ENCODE data around the gene POLR2F.

Gene POLR2F

DNA sequence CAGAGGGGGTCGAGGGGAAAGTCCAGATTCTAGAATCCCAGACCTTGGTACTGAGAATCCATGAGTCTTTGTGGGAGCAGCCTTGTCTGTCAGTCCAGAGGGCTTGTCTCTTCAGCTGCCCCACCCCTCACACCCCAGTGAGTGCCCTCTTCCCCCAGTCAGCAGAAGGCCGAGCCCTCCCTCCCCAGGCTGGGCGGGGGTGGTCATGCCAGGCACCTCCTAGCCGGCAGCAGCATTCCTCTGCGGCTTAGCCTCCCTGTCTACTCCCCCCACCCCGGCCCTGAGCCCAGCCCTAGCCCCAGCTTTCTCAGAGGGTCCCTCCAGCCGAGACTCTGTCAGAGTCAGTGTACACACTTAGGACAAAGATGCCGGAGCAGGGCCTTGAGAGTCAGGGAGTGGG is 26.3 kb downstream of the POLR2F start:
- Histone ChIP-seq H3K4me3 (ENCODE audit: control insufficient read depth in 1 of 7, extremely low read depth in 1 of 7, insufficient read depth in 4 of 7, low read depth in 2 of 7, low read length in 6 of 7) (no peak overlapping the region), H3K4me1 (ENCODE audit: control extremely low read depth in 1 of 4, control insufficient read depth in 4 of 4, insufficient read depth in 4 of 4, low read length in 3 of 4) (no peaks in the 10 kb centered on the region), H3K27ac (ENCODE audit: insufficient read depth in 1 of 2, low read depth in 1 of 2, low read length in 2 of 2, poor library complexity in 1 of 2, severe bottlenecking in 2 of 2) (no peak overlapping the region), H3K36me3 (ENCODE audit: control insufficient read depth in 4 of 4, insufficient read depth in 4 of 4, low read length in 3 of 4) (peaks cover 0 to 5% (median 4%) of the 10 kb centered on the region in 4 experiments), H3K27me3 (replicated peaks in 2 of 5; ENCODE audit: control insufficient read depth in 4 of 5, insufficient read depth in 5 of 5, low read length in 4 of 5) (no peaks in the 10 kb centered on the region), H3K9me3 (ENCODE audit: control extremely low read depth in 1 of 5, control insufficient read depth in 4 of 5, insufficient read depth in 2 of 5, low read depth in 1 of 5, low read length in 4 of 5) (no peaks in the 10 kb centered on the region)
- ChIA-PET POLR2A (no interaction called here), CTCF (interaction anchor here (1.7 kb wide), 1 partner anchor 14 kb away, joined by 6 read pairs; no protein-coding TSS in a partner anchor)
- WGBS (ENCODE audit: insufficient coverage), result 100% methylated on average over 3 of the region's 8 CpGs
- no peak for DNase-seq

DNA sequence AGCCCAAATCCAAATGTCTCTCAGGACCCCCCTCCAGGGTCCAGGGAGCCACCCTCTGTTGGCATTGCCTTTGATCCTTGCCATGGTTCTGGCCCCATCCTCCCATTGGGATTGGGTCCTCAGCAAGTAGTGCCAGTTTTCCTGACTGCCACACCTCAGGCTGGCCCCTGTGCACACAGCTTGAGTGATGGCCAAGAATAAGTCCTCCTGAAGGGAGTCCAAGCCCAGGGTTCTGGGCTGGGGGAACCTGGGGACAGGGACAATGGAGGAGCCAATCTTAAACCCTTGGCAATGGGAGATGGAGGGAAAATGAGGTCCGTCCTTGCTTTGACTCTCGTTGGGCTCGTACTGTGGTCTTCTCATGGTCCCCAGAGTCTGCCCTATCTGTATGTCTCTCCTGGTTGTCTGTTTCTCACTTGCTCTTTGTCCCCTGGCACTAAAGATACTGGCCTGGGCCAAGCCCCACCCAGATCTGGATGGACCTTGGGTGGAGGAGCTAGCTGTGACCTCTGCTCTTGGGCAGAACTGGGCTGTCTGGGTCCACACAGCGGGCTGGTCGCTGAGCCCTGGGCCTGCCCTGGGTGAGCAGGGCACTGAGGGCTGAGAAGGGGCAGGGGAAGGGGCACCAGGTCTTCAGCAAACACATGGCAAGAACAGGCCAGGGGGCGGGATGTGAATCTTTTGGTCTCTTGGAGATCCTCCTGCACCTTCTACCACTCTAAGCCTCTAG is 27.9 kb downstream of the POLR2F start:
- H3K27ac ChIP-seq (ENCODE audit: insufficient read depth in 1 of 2, low read depth in 1 of 2, low read length in 2 of 2, poor library complexity in 1 of 2, severe bottlenecking in 2 of 2), result no peak overlapping the region
- H3K27me3 ChIP-seq (replicated peaks in 2 of 5; ENCODE audit: control insufficient read depth in 4 of 5, insufficient read depth in 5 of 5, low read length in 4 of 5), result no peaks in the 10 kb centered on the region
- ChIA-PET POLR2A (no interaction called here), CTCF (interaction anchor here (1.4 kb wide), 1 partner anchor 16 kb away, joined by 4 read pairs; no protein-coding TSS in a partner anchor)
- H3K9me3 ChIP-seq (ENCODE audit: control extremely low read depth in 1 of 5, control insufficient read depth in 4 of 5, insufficient read depth in 2 of 5, low read depth in 1 of 5, low read length in 4 of 5), result no peaks in the 10 kb centered on the region
- peaks cover 0 to 6% (median 5%) of the 10 kb centered on the region in 4 experiments for H3K4me1 ChIP-seq (ENCODE audit: control extremely low read depth in 1 of 4, control insufficient read depth in 4 of 4, insufficient read depth in 4 of 4, low read length in 3 of 4)
- no peak overlapping the region for H3K4me3 ChIP-seq (ENCODE audit: control insufficient read depth in 1 of 7, extremely low read depth in 1 of 7, insufficient read depth in 4 of 7, low read depth in 2 of 7, low read length in 6 of 7)
- peaks cover 0 to 3% (median under 1%) of the 10 kb centered on the region in 4 experiments for H3K36me3 ChIP-seq (ENCODE audit: control insufficient read depth in 4 of 4, insufficient read depth in 4 of 4, low read length in 3 of 4)
- DNase-seq, result no peak
- 95% methylated on average over 4 of the region's 6 CpGs for WGBS (ENCODE audit: insufficient coverage)

DNA sequence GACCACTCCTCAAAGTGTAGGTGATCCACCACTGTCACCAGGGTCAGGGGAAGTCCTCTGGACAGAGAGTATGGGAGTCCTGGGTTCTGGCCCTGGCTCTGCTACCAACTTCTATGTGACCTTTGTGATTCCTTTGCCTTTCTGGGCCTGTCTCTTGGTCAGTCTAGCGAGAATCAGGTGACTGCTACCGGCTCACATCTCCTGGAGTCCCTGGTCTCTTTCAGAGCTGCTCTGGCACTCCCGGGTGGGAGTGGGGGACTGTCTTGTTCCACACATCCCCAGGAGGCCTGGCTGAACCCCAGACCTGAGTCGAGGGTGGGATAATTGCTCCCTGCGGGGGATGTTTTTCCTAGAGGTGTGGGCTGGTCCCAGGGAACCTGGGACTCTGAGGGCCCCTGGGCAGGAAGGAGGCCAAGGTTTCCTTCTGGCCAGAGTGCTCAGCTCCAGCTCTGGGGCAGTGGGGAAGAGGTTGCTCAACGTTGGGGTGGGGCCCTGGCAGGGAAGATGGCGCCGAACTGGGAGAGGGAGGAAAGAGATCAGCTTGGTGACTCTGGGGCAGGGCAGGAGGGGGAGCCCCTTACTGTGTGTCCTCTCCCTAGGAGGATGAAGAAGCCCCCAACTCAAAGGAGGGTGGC is 28.8 kb downstream of the POLR2F start:
- H3K27me3 ChIP-seq (replicated peaks in 2 of 5; ENCODE audit: control insufficient read depth in 4 of 5, insufficient read depth in 5 of 5, low read length in 4 of 5), result no peaks in the 10 kb centered on the region
- ChIA-PET POLR2A (interaction anchor here (0.7 kb wide), 1 partner anchor 722 kb away, joined by 3 read pairs; no protein-coding TSS in a partner anchor), CTCF (interaction anchor here (1.4 kb wide), 1 partner anchor 17 kb away, joined by 4 read pairs; no protein-coding TSS in a partner anchor)
- no peaks in the 10 kb centered on the region for H3K9me3 ChIP-seq (ENCODE audit: control extremely low read depth in 1 of 5, control insufficient read depth in 4 of 5, insufficient read depth in 2 of 5, low read depth in 1 of 5, low read length in 4 of 5)
- H3K36me3 ChIP-seq (ENCODE audit: control insufficient read depth in 4 of 4, insufficient read depth in 4 of 4, low read length in 3 of 4), result no peaks in the 10 kb centered on the region
- DNase-seq, result no peak
- peaks cover 0 to 15% (median 12%) of the 10 kb centered on the region in 4 experiments for H3K4me1 ChIP-seq (ENCODE audit: control extremely low read depth in 1 of 4, control insufficient read depth in 4 of 4, insufficient read depth in 4 of 4, low read length in 3 of 4)
- no peak overlapping the region for H3K4me3 ChIP-seq (ENCODE audit: control insufficient read depth in 1 of 7, extremely low read depth in 1 of 7, insufficient read depth in 4 of 7, low read depth in 2 of 7, low read length in 6 of 7)
- no peak overlapping the region for H3K27ac ChIP-seq (ENCODE audit: insufficient read depth in 1 of 2, low read depth in 1 of 2, low read length in 2 of 2, poor library complexity in 1 of 2, severe bottlenecking in 2 of 2)
- 97% methylated on average over 6 of the region's 8 CpGs for WGBS (ENCODE audit: insufficient coverage)

DNA sequence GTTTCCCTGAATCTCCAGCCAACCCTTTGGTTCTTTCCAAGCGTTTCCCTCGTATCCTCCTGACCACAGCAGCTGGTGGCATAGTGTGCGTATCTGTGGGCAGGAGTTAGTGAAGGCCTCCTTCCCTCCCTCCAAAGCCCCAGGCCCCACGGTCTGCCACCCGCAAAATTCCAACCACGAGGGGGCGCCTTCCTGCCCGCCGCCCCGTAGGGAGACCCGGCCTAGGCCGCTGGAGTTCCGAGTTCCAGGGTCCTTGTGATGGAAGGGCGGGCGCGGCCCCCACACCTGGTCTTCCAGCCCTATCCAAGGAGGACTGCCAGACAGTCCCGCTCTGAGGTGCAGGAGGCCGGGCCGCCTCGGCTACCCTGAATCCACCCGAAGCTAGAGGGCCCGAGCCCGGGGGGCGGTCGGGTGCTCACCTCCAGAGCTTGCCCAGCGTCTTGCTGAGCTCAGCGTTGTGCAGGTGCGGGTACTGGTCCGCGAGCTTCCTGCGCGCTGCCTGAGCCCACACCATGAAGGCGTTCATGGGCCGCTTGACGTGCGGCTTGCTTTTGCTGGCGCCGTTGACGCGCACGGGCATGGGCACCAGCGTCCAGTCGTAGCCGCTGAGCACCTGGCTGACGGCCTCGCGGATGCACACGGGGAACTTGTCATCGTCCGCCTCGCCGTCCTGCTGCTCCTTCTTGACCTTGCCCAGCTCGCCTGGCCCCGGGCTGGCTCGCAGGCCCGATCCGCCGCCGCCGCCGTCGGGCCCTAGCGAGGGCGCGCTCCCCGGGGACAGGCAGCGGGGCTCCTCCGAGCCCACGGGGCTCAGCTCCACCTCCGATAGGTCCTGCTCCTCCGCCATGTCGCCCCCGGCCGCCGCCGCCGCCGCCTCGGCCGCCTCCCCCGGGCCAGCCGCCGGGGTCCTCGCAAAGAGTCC is 29.7 kb downstream of the POLR2F start:
- H3K27me3 ChIP-seq (replicated peaks in 2 of 5; ENCODE audit: control insufficient read depth in 4 of 5, insufficient read depth in 5 of 5, low read length in 4 of 5), result no peaks in the 10 kb centered on the region
- ChIA-PET CTCF (no interaction called here), POLR2A (no interaction called here)
- no peak overlapping the region for H3K4me3 ChIP-seq (ENCODE audit: control insufficient read depth in 1 of 7, extremely low read depth in 1 of 7, insufficient read depth in 4 of 7, low read depth in 2 of 7, low read length in 6 of 7)
- H3K27ac ChIP-seq (ENCODE audit: insufficient read depth in 1 of 2, low read depth in 1 of 2, low read length in 2 of 2, poor library complexity in 1 of 2, severe bottlenecking in 2 of 2), result no peak overlapping the region
- H3K4me1 ChIP-seq (ENCODE audit: control extremely low read depth in 1 of 4, control insufficient read depth in 4 of 4, insufficient read depth in 4 of 4, low read length in 3 of 4), result peaks cover 0 to 18% (median 12%) of the 10 kb centered on the region in 4 experiments
- peaks cover 0 to 2% (median 0%) of the 10 kb centered on the region in 4 experiments for H3K36me3 ChIP-seq (ENCODE audit: control insufficient read depth in 4 of 4, insufficient read depth in 4 of 4, low read length in 3 of 4)
- DNase-seq, result no peak
- no peaks in the 10 kb centered on the region for H3K9me3 ChIP-seq (ENCODE audit: control extremely low read depth in 1 of 5, control insufficient read depth in 4 of 5, insufficient read depth in 2 of 5, low read depth in 1 of 5, low read length in 4 of 5)
- 92% methylated on average over 79 of the region's 84 CpGs for WGBS (ENCODE audit: insufficient coverage)

DNA sequence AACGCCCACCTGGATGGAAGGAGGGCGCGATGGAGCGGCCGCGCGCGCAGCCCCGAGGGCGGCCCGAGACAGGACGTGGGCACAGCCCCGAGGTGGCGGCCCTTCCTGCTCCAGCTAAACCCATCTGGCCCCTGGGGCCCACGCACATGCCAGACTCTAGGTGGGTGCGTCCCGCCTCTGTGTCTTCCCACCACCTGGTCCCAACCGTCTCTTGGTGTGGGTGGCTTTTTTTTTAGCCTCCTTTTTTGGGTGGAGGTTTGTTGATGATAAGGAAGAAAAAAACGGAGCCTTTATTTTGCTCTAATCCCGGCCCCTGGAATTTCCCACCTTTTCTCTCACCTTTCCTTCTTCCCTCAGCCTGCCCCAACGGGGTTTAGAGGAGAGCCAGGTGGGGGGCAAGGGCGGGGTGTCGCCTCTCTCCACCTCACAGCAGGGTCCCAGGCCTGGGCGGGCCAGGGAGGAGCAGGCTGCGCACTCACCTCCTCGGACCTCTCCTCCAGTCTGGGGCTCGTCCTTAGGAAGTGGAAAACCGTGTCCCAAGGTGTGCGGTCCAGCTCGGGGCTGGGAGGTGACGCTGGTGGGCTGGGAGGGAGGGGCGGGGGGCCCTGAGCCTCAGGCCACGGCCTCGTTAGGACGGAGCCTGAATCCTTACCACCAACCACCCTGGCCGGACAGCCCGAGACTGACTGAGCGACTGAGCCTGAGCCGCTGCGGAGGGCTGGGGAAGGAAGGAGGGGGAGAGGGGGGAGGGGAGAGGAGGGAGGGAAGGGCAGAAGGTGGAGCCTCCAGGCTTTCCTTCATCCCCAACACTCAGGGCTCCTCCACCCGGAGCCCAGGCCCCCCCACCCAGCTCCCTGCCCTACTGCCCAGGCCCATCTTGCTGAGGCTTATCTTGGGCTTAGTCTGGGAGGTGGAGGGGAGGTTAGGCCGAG is 30.6 kb downstream of the POLR2F start, which contains the start of gene SOX10:
TSS of gene SOX10 (minus strand) at position 696 of the 932 bp plus-strand sequence. CDS start 771 bp downstream, outside the sequence.
- H3K27me3 ChIP-seq (replicated peaks in 2 of 5; ENCODE audit: control insufficient read depth in 4 of 5, insufficient read depth in 5 of 5, low read length in 4 of 5), result no peaks in the 10 kb centered on the region
- H3K9me3 ChIP-seq (ENCODE audit: control extremely low read depth in 1 of 5, control insufficient read depth in 4 of 5, insufficient read depth in 2 of 5, low read depth in 1 of 5, low read length in 4 of 5), result no peaks in the 10 kb centered on the region
- no peak within 1 kb of the TSS for H3K4me3 ChIP-seq (ENCODE audit: control insufficient read depth in 1 of 7, extremely low read depth in 1 of 7, insufficient read depth in 4 of 7, low read depth in 2 of 7, low read length in 6 of 7)
- POLR2A ChIA-PET, result no interaction called here
- WGBS (ENCODE audit: insufficient coverage), result 94% methylated on average over 21 of the region's 42 CpGs
- peaks cover 0 to 2% (median 0%) of the 10 kb centered on the region in 4 experiments for H3K36me3 ChIP-seq (ENCODE audit: control insufficient read depth in 4 of 4, insufficient read depth in 4 of 4, low read length in 3 of 4)
- peaks cover 0 to 18% (median 12%) of the 10 kb centered on the region in 4 experiments for H3K4me1 ChIP-seq (ENCODE audit: control extremely low read depth in 1 of 4, control insufficient read depth in 4 of 4, insufficient read depth in 4 of 4, low read length in 3 of 4)
- H3K27ac ChIP-seq (ENCODE audit: insufficient read depth in 1 of 2, low read depth in 1 of 2, low read length in 2 of 2, poor library complexity in 1 of 2, severe bottlenecking in 2 of 2), result no peak within 1 kb of the TSS
- CTCF ChIA-PET, result no interaction called here
- no peak for DNase-seq

DNA sequence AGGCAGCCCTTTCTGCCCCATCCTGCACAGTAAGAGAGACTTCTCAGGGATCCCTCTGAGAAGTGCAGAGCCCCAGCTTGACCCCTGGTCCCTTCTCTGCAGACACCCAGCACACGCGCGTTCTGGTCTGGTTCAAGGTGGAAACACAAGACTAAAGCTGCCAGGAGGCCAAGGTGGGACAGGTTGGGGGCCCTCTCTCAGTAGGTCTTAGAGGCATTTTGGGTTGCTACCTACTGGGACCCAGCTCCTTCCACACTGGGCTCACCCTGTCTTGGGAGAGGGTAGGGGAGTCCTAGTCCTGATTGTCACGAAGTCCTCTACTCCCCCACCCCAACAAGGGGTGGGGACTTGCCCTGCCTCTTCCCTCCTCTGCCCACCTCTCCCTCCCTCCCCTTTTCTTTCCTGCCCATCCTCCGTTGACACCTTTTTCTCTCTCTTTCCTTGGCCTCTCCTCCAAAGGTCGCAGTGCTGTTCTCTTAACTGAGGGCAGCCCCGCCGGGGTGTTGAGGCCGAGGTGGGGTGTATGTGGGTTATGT is 31.6 kb downstream of the POLR2F start:
- peaks cover 0 to 18% (median 12%) of the 10 kb centered on the region in 4 experiments for H3K4me1 ChIP-seq (ENCODE audit: control extremely low read depth in 1 of 4, control insufficient read depth in 4 of 4, insufficient read depth in 4 of 4, low read length in 3 of 4)
- DNase-seq, result no peak
- WGBS (ENCODE audit: insufficient coverage), result 90% methylated on average over 2 of the region's 9 CpGs
- H3K27ac ChIP-seq (ENCODE audit: insufficient read depth in 1 of 2, low read depth in 1 of 2, low read length in 2 of 2, poor library complexity in 1 of 2, severe bottlenecking in 2 of 2), result no peak overlapping the region
- ChIA-PET CTCF (interaction anchor here (0.9 kb wide), 1 partner anchor 24 kb away, joined by 3 read pairs; no protein-coding TSS in a partner anchor), POLR2A (no interaction called here)
- no peaks in the 10 kb centered on the region for H3K9me3 ChIP-seq (ENCODE audit: control extremely low read depth in 1 of 5, control insufficient read depth in 4 of 5, insufficient read depth in 2 of 5, low read depth in 1 of 5, low read length in 4 of 5)
- peaks cover 0 to 2% (median 0%) of the 10 kb centered on the region in 4 experiments for H3K36me3 ChIP-seq (ENCODE audit: control insufficient read depth in 4 of 4, insufficient read depth in 4 of 4, low read length in 3 of 4)
- no peak overlapping the region for H3K4me3 ChIP-seq (ENCODE audit: control insufficient read depth in 1 of 7, extremely low read depth in 1 of 7, insufficient read depth in 4 of 7, low read depth in 2 of 7, low read length in 6 of 7)
- no peaks in the 10 kb centered on the region for H3K27me3 ChIP-seq (replicated peaks in 2 of 5; ENCODE audit: control insufficient read depth in 4 of 5, insufficient read depth in 5 of 5, low read length in 4 of 5)
